HG03175 (cell line): Measurements from ENCODE around the gene GAB2.
"Not testable (repeated sequence)": the region's sequence is repeated elsewhere in the genome, so short reads cannot be mapped to it uniquely, and the experiment has no call there.

Source experiments
- ATAC-seq: cut with Tn5 transposase; IDR thresholded peaks from one replicate; pipeline ENCODE4 v1.9.1; 2021; ENCODE audit warnings: mild to moderate bottlenecking, moderate library complexity; ENCODE audit not compliant: unreplicated experiment

Gene GAB2

GRCh38 chr11:78226684-78227680, 190.6 kb downstream of the GAB2 start:
- ATAC-seq, result no peak

- no peak for ATAC-seq
Observed at GRCh38 chr11:78224906-78225420, 192.7 kb downstream of the GAB2 start.

GRCh38 chr11:78224506-78224905, 193.1 kb downstream of the GAB2 start:
- no peak for ATAC-seq

GRCh38 chr11:78223320-78223954, 194.2 kb downstream of the GAB2 start:
- peak; percentile 85 for ATAC-seq

GRCh38 chr11:78222726-78223125, 194.9 kb downstream of the GAB2 start:
- ATAC-seq, result not testable (repeated sequence)

GRCh38 chr11:78221396-78222315, 196.0 kb downstream of the GAB2 start:
- no peak for ATAC-seq

GRCh38 chr11:78220218-78221157, 197.1 kb downstream of the GAB2 start:
- no peak for ATAC-seq

- ATAC-seq, result no peak
Observed at GRCh38 chr11:78219493-78220217, 198.0 kb downstream of the GAB2 start.

- no peak for ATAC-seq
Observed at GRCh38 chr11:78218707-78219492, 198.7 kb downstream of the GAB2 start.

GRCh38 chr11:78217650-78218541, 199.7 kb downstream of the GAB2 start:
- no peak for ATAC-seq

- ATAC-seq, result no peak
Observed at GRCh38 chr11:78216571-78217287, 200.9 kb downstream of the GAB2 start.

- no peak for ATAC-seq
Observed at GRCh38 chr11:78216021-78216420, 201.6 kb downstream of the GAB2 start.

GRCh38 chr11:78214331-78215194, 203.1 kb downstream of the GAB2 start:
- no peak for ATAC-seq

GRCh38 chr11:78213526-78214330, 203.9 kb downstream of the GAB2 start:
- no peak for ATAC-seq
